Inferior parietal cortex (tissue), 1 donor: ENCODE data around the gene ACSL3.

Experiments
- DNase-seq: peaks from one replicate; pipeline ENCODE4 v3.0.0-alpha.2; 2016; ENCODE audit errors: extremely low spot score

Gene ACSL3

GRCh38 chr2:222942561-222942960 lies 81.7 kb downstream of the ACSL3 start:
- no peak for DNase-seq

GRCh38 chr2:222942977-222943376 lies 82.1 kb downstream of the ACSL3 start:
- DNase-seq = no peak

GRCh38 chr2:222943820-222944219 lies 83.0 kb downstream of the ACSL3 start:
- no peak for DNase-seq

GRCh38 chr2:222944552-222944951 lies 83.7 kb downstream of the ACSL3 start:
- DNase-seq = no peak

GRCh38 chr2:222944971-222945740 lies 84.3 kb downstream of the ACSL3 start:
- DNase-seq = no peak

DNA sequence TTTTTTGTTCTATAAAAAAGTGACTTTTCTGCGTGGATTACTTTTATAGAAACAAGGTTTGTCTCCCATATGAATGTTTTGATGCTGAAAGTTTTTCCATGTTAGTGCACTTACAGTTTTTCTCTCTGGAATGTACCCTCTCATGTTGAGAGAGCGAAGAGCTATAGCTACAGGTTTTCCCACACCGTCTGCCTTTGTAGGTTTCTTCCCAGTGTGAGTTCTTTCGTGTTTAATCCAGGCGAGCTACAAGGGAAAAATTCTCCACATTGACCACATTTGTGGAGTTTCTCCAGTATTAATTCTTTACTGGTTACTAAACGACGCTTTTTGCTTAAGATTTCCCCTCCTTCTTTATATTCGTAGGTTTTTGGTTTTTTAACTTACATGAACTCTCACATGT lies 85.1 kb downstream of the ACSL3 start:
- no peak for DNase-seq

DNA sequence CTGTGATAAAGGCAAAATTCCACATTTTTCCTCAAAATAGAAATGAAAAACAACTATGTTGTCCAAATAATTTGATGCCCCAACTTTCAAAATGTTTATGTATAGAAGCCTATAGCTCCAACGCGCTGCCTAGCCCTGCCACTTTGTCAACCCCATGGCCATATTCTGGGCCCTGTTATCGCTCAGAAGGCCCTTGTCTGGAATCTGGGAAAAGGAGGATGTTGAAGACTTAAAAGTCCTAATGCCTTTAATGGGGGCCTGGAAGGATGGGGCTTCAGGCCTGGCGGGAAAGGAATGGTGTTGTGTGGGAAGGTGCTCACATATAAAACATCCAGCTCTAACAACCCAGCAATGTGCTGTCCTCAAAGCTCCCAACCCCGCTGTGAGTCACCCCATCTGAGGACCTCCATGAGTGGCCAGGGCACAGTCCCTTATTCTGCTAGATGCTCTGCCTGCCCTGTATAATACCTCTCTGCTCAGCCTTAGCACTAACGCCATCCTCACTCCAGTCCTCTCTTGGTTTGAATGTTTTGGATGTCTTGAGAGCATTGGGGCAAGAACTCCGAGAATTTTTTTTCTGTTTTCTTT lies 86.0 kb downstream of the ACSL3 start:
- DNase-seq = no peak

DNA sequence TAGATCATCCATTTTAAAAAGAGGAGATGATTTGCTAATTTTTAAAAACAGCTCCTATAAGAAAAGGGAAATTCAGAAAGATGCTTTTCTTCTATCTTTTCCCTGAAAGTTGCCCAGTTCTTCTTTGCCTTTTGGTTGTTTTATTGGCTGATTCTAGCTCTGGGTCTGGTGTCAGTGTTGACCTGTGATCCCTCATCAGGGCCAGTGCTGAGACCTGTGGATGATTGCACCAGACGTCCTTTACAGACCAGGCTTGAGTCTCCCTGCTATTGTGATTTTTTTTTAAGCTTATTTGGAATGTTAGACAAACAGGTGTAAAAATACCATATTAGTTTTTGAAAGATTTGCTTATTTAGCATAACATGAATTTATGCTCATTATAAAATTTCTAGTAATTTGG lies 88.2 kb downstream of the ACSL3 start:
- DNase-seq = no peak

- DNase-seq = no peak
Observed at GRCh38 chr2:222949690-222950323, 89.0 kb downstream of the ACSL3 start.

GRCh38 chr2:222950638-222951285 lies 89.9 kb downstream of the ACSL3 start:
- DNase-seq = no peak

- DNase-seq = no peak
Observed at GRCh38 chr2:222952204-222952603, 91.4 kb downstream of the ACSL3 start.

- DNase-seq = no peak
Observed at GRCh38 chr2:222955008-222955407, 94.2 kb downstream of the ACSL3 start.

GRCh38 chr2:222959358-222959757 lies 98.5 kb downstream of the ACSL3 start:
- no peak for DNase-seq

GRCh38 chr2:222960126-222960525 lies 99.3 kb downstream of the ACSL3 start:
- no peak for DNase-seq

- no peak for DNase-seq
Observed at GRCh38 chr2:222963641-222964040, 102.8 kb downstream of the ACSL3 start.

DNA sequence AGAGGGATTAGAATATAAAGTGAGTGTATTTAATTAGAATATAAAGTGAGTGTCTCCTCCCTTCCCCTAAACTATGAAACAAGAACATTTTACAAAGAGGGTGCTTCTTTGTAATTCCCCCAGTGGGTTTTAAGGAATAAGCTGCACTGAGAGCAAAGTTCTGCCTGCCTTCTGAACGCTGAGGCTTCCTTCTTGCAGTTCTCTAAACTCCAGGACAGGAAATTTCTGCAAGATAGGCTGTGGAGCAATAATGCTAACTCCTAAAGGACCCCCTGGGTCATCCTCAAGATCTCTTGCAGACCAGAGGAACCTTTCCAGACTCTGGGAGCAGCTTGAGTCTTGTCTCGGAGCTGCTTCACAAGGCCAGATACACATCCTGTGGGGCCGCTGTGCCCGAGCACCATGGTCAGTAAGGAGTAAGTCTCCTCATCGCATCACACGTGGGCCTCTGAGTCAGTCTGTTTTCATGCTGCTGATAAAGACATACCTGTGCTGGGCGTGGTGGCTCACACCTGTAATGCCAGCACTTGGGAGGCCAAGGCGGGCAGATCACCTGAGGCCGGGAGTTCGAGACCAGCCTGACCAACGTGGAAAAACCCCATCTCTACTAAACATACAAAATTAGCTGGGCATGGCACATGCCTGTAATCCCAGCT lies 103.7 kb downstream of the ACSL3 start:
- no peak for DNase-seq

DNA sequence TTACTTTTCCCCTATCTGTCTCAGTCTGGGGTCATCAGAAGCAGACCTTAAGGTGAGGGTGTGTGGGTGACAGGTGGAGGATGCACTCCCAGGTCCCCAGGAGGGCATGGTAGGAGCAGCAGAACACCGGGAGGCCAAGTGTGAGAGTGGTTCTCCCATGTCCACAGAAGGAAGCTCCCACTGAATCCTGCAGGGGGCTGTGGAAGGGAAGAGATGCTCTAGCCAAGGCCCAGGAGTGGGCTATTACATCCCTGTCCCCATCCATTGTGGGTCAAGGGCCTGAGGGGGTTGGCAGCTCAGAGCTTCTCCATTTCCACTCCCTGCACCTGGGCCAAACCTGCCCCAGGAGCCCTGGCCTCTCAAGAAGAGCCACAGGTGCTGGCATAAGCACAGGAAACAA lies 104.7 kb downstream of the ACSL3 start:
- DNase-seq = no peak

GRCh38 chr2:222968550-222969155 lies 107.8 kb downstream of the ACSL3 start:
- DNase-seq = no peak

DNA sequence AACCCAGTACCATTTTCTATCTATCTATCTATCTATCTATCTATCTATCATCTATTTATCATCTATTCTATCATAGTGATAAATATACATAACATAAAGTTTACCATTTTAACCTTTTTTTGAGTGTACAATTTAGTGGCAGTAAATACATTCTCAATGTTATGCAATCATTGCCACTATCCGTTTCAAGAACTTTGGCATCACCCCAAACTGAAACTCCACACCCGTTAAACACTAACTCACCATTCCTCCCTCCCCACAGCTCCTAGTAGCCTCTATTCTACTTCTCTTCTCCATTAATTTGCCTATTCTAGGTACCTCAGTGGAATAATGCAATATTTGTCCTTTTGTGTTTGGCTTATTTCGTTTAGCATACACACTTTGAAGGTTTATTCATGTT lies 108.7 kb downstream of the ACSL3 start:
- no peak for DNase-seq

DNA sequence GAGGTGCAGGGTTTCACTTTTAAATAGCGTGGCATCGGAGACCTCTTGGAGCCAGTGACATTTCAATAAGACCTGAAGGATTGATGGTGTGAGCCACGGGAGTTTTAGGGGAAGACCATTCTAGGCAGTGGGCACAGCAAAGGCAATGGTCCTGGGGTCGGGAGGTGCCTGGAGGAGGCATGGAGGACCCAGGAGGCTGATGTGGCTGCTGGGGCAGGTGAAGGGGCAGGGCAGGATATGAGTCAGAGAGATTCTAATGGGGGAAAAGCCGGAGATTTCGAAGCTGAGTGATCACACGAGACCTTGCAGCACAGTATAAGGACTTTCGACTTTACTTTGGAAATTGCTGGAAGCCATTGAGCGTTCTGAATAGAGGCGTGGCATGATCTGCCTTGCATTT lies 111.6 kb downstream of the ACSL3 start:
- no peak for DNase-seq

DNA sequence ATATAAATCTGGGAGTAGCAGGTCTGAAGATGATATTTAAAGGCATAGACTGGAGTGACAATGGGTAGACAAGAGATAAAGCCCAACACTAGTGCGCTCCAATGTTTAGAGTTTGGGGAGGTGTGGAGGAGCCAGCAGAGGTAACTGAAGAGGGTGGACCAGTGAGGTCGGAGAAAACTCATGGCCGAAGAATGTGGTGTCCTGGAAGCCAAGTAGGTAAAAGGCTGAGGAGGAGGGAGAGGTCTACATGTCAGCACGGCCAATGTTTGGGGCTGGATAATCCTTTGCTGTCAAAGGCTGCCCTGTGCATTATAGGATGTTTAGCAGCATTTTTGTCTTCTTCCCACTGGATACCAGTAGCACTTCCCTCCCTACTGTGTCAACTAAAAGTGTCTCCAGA lies 112.4 kb downstream of the ACSL3 start:
- no peak for DNase-seq

DNA sequence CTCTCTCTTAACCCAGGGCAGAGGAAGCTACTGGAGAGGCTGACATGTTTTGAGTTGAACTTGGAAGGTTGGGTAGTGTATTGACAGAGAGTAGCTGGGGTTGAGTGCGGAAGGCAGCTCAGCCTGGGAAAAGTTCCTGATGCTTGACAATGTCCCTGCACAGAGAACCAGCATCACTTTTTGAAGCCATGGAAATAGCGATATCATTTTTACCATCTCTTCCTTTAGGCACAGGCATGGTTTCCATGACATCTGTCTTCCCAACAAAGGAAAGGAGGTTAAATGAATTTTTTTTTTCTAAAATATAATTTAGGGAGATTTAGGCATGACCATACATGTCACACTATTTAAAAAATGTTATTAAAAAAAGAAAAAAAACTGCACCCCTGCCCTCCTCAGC lies 112.9 kb downstream of the ACSL3 start:
- no peak for DNase-seq
